Dermis blood vessel endothelial cell (primary cell): ENCODE results near the gene CREB3L1. TPM values are rescaled to one million over a fixed set of nuclear protein-coding genes. Genes with fewer than 3 reads are reported as not detected.

Source experiments
- DNase-seq: peaks from one replicate; pipeline ENCODE4 v3.0.0; 2010
- total RNA-seq: library from RNA; depleted of rRNA; stranded (reverse); fragments of >200 nt; gene quantifications from 2 replicates; pipeline ENCODE4 v1.2.3, GENCODE V29; 2014

Gene CREB3L1
- total RNA-seq, 1 donor from 2014 or later = 0.68 TPM

DNA sequence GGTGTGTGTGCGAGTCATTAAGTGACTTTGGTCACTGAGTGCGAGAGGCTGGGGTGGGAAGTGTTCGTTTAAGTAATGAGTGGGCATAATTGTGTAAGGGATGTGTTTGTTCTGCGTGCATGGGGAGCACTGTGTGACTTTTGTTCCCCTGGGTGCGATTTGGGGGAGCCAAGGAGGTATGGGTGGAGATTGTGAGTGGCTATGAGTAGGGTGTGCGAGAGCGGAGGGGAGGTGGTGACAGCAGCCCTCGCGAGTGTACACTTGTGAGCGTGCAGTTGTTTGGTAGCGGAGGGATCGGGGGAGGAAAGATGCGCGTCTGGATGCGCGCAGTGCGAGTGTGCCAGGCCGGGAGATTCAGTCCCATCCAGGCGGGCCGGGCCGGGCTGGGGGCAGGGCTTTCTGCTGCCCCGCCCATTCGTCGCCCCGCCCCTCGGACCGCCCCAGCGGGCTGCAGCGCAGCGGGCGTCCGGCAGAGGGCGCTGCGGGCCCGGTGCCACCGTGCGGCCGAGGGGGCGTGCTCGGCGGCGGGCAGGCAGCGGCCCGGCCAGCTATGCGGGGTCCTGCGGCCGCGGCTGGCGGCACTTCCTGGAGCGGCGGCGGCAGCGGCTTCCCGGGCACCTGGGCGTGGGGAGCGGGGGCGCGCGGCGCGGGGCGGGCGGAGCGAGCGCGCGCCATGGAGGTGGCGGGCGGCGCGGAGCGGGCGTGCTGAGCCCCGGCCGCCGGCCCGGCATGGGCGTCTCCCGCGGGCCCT is 69.6 kb downstream of the CREB3L1 start, which contains the start of gene DGKZ:
DGKZ (plus strand) TSS at position 578 of the 751 bp plus-strand sequence. CDS start 197 bp downstream, outside the sequence.
- DNase-seq = peak; percentile 89

DNA sequence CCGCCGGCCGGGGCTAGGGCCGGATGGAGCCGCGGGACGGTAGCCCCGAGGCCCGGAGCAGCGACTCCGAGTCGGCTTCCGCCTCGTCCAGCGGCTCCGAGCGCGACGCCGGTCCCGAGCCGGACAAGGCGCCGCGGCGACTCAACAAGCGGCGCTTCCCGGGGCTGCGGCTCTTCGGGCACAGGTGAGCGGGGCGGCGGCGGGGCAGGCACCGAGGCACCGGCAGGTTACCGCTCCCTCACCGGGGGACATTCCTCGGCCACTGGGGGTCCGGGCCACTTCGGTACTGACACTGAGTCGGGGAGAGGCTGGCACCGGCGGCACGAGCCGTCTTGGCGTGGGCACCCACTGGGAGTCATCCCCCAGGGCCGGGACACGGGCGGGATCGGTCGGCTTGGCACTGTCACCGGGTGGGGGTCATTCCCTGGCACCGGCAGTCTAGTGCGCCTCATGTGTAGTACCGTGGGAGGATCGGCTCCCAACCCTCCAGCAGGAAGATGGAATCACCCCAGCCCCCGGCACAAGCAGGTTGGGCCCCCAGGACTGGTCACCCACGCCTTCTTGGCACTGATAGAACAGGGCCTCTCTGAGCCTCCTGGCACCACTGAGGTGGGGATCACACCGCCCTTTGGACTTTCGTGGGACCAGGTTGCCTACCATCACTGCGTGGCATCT is 70.3 kb downstream of the CREB3L1 start:
- no peak for DNase-seq

GRCh38 chr11:46348566-46349401 is 71.3 kb downstream of the CREB3L1 start:
- no peak for DNase-seq

DNA sequence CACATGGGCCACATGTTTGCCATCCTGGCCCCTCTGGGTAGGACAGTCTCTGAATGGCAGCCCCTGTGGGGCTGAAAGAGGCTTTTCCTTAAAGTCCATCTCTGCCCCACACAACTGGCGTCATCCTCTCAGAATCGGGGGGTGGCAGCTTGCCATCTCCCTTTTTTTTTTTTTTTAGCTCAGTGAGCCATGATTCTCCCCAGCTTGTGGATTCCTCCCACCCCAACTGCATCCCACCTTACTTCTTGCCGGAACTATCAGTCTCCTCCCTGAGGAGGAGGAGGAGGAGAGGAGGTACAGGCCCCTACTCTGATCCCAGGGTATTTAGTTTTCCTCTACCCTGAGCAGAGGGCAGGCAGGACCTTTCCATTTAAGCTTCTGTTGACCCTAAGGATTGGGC is 73.2 kb downstream of the CREB3L1 start:
- DNase-seq = no peak

DNA sequence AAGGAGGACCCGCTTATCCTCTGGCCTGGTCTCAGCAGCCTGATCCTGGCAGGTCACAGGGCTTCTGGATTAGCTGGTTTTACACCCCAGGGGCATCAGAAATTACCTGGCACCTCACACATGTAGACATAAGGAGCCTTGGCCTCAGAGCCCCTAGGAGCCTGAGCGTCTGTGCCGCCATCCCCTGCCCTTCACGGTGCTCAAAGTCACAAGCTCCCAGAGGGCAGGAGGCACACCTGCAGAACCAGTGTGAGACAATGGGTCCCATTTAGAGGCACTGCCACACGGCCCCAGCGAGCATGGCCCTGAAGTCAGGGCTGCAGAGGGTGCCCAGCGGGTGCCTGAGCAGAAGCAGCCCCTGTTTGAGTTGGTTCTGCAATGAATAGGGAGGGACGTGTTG is 73.7 kb downstream of the CREB3L1 start:
- DNase-seq = no peak

DNA sequence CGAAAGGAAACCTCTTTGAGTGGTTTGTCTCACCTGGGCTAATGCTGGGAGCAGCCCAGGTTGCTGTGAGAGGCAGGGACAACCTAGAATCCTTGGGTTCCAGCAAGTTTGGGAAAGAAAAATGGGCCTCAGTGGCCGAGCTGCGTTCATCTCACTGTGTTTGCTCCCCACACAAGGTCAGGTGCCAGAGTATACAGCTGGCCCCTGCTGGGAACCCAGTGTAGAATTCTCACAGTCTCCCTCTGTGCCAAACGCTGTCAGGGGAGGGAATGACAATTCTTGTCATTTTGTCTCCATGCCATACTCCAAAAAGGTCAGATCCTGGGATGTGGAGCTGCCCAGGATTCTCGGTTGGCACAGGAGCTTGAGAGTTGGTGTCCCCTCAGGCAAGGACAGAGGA is 74.1 kb downstream of the CREB3L1 start:
- DNase-seq = no peak

GRCh38 chr11:46352063-46352841 is 74.8 kb downstream of the CREB3L1 start:
- peak; percentile 72 for DNase-seq

- DNase-seq = no peak
Observed at GRCh38 chr11:46353698-46354097, 76.2 kb downstream of the CREB3L1 start.

GRCh38 chr11:46356924-46357482 is 79.5 kb downstream of the CREB3L1 start:
- DNase-seq = no peak

GRCh38 chr11:46357483-46357936 is 80.0 kb downstream of the CREB3L1 start:
- DNase-seq = no peak

DNA sequence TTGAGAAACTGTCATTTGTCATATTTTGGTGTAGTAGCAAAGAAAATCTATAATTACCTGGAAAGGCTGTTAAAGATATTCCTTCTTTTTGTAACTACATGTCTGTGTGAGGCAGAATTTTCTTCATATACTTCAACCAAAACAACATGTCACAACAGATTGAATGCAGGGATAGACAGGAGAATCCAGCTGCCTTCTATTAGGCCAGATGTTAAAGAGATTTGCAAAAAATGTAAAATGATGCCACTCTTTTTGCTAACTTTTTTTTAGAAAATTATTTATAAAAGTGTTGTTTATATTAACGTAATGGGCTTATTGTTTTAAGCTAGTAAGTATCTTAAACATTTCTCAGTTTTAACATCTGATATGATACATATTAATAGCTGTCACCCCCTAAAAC is 82.5 kb downstream of the CREB3L1 start:
- DNase-seq = no peak

DNA sequence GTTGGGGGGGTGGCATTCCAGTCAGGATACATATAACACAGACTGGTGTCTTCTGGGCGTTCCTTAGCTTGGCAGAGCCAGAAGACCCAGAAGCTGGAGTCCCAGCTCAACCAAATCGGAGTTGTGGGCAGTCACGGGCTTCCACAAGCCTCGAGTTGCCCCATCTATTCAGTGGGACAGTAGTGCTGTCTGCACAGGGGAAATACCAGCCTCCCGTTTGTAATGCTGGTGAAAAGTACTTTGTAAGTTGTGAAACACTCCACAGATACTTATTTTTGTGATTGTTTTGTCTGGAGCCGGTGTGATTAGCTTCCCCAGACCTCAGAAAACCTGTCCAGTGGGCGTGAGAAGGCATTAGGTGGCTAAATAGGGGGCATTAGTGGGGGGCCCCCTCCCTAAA is 83.4 kb downstream of the CREB3L1 start:
- no peak for DNase-seq

DNA sequence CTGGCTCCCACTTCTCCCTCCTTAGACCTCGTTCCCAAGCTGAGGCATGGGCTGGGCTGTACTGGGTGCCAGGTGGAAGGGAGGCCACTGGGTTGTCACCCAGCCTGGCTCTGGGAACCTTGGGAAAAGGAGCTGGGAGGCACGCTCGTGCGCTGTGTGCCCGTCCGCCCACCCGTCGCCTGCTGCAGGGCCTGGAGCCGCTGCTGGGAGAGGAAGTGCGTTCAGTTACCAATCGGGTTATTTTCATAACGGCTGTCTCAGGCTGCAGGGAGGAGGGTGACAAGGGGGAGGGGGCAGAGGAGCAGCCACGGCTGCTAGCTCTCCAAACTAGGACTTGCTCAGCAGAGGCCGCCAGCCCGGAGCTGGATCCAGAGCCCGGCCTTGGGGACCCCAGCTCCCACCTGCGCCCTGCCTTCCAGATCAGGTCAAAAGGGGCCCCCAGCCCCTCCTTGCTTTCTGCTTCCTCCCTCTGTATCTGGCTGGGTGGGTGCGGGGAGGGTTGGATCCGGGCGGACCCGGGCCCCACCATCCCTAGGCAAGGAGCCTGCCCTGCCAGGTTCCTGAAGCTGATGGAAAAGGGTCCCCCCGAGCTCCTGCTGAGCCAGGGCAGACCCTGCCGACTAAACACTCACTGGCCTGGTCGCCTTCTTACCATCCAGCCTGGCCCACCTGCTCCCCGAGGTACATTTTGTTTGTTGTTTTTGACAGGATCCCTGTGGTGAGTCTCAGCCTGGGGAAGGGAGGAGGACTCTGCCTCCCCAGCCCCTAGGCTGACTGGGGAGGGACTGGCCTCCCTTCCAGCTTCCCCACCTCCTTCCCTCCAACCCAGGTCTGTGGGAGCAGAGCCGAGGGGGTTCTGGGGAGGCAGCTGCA is 84.1 kb downstream of the CREB3L1 start:
- peak; percentile 74 for DNase-seq

DNA sequence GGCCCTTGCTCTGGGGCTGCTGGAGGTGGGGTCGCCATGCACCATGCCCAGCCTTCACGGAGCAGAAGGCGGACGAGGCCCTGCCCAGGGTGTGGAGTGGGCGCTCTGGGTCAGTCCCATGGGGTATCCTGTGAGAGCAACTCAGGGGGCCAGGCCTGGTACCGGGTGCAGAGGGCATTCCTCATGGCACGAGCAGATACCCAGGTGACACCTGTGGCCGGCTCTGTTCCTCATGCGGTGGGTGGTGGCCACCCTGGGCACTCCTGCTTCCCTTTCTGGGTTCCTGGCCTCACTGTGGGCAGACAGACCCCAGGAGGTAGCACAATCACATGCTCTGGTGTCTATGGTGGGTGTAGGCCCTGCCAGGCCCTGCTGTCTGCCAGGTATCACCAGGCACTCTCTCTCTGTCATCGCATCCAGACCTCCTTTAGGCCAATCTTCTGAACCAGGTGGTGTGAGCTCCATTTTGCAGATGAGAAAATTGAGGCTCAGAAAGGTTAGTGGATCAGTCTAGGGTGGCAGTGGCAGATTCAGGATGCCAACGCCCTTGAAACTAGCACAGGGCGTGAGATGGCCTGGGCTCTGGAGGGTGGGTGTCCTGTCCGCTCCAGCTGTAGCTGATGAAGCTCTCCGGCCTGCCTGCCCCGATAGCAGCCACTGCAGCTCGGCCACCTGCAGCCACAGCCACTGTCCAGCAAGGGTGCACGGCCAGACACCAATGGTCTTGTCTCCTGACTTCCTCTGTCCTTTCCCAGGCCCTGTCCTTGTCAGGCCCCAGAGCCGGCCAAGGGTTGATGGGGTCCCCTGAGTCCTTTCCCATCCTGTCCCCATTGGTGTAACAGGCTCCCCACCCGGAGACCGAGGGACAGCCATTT is 84.9 kb downstream of the CREB3L1 start:
- DNase-seq = no peak

DNA sequence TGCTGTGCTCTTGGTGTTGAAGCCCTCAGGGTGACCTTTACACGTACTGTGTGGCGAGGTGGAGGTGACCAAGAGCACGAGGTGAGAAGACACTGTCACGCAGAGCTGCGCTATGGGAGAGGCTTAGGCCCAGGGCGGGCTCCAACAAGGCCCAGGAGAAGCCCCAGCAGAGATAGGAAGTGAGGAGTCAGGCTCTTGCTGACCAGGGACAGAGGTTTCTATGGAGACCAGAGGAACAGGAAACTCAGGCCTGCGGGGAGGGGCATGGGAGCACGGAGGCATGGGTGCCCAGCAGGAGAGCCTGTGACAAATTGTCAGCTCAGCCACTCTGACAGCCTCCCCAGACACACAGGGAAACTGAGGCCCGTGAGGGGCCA is 85.6 kb downstream of the CREB3L1 start:
- peak; percentile 93 for DNase-seq

DNA sequence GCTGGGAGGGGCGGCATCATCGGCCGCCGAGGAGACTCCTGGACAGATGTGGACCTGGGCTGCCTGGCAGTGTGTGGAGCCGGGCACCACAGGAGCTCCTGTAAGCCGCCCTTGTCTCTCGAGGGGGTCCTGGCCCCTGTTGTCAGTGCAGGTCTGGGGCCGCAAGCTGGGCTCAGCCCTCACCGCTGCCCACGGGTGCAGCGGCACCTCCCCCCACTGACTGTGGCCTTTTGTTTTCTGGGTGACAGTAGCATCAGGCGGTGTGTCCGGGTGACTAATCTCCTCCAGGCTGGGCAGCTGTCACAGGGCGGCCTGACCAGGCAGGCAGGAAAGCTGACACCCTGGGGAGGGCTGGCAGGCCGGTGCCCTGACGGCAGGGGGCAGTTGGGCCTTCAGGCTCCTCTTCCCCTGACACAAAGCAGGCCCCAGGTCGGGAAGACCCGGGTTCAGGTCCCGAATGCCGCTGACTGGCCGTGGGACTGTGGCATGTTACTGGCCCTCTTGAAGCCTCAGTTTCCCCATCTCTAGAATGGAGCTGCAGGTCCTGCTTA is 86.1 kb downstream of the CREB3L1 start:
- DNase-seq = peak; percentile 86

GRCh38 chr11:46364056-46364455 is 86.6 kb downstream of the CREB3L1 start:
- no peak for DNase-seq

GRCh38 chr11:46364791-46365190 is 87.3 kb downstream of the CREB3L1 start:
- DNase-seq = no peak

GRCh38 chr11:46366260-46366659 is 88.8 kb downstream of the CREB3L1 start:
- DNase-seq = no peak
